SJSA1 (cell line): ENCODE results near the gene GON4L. TPM values are rescaled to one million over a fixed set of nuclear protein-coding genes. Genes with fewer than 3 reads are reported as not detected.
"Not testable (repeated sequence)": the region's sequence is repeated elsewhere in the genome, so short reads cannot be mapped to it uniquely, and the experiment has no call there.

ENCODE experiments used
- DNase-seq, 2 experiments: peaks; one replicate each; pipeline ENCODE4 v3.0.0-alpha.2; 2015 to 2020; ENCODE audit warnings: low spot score in 2 of 2, low read depth in 1 of 2
- H3K27ac ChIP-seq: fragments of 250-450 bp; sonication (Bioruptor Pico); 2 replicates; pipeline ENCODE4 v1.5.1; 2020; ENCODE audit warnings: mild to moderate bottlenecking, moderate library complexity
- H3K27me3 ChIP-seq: fragments of 250-450 bp; sonication (Bioruptor Pico); replicated peaks from 2 replicates; pipeline ENCODE4 v1.5.1; 2020; ENCODE audit warnings: mild to moderate bottlenecking, moderate library complexity
- H3K36me3 ChIP-seq: fragments of 250-450 bp; sonication (Bioruptor Pico); 2 replicates; pipeline ENCODE4 v1.5.1; 2020; ENCODE audit warnings: mild to moderate bottlenecking
- H3K4me1 ChIP-seq: fragments of 250-450 bp; sonication (Bioruptor Pico); replicated peaks from 2 replicates; pipeline ENCODE4 v1.6.1; 2021; ENCODE audit warnings: mild to moderate bottlenecking
- H3K4me3 ChIP-seq: fragments of 250-450 bp; sonication (Bioruptor Pico); 2 replicates; pipeline ENCODE4 v1.5.1; 2020; ENCODE audit warnings: mild to moderate bottlenecking
- H3K9me3 ChIP-seq: fragments of 250-450 bp; sonication (Bioruptor Pico); replicated peaks from 2 replicates; pipeline ENCODE4 v1.5.1; 2020; ENCODE audit warnings: mild to moderate bottlenecking
- total RNA-seq: library from RNA; depleted of rRNA; stranded (reverse); fragments of >200 nt; shearing (Covaris generic); gene quantifications from 2 replicates; pipeline ENCODE4 v1.2.3, GENCODE V29; 2014

The GON4L gene
- total RNA-seq, 1 experiment from 2014 or later: 22.7 TPM

DNA sequence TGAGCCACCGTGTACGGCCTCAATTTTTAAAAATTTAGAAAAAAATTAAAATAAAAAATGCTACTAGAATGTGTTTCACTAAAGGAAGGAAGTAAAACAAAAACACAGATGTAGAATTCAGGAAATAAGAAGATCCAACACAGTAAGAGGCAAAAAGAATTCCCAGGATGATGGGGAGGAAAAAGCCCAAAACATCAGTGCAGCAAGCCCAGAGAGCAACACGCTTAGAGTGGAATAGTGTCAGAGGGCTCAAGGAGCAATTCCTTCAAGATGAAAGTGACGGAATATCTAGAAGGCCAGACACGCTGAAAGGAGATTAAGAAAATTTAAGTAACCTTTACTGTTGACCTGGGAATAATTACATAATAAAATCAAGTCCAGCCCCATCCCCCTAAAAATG lies 87.8 kb downstream of the GON4L start:
- Histone ChIP-seq H3K36me3 (peaks cover 81% of the 10 kb centered on the region), H3K27ac (no peak overlapping the region), H3K9me3 (no peaks in the 10 kb centered on the region), H3K27me3 (no peaks in the 10 kb centered on the region), H3K4me1 (peaks cover 12% of the 10 kb centered on the region), H3K4me3 (no peak overlapping the region)
- no peak for DNase-seq

DNA sequence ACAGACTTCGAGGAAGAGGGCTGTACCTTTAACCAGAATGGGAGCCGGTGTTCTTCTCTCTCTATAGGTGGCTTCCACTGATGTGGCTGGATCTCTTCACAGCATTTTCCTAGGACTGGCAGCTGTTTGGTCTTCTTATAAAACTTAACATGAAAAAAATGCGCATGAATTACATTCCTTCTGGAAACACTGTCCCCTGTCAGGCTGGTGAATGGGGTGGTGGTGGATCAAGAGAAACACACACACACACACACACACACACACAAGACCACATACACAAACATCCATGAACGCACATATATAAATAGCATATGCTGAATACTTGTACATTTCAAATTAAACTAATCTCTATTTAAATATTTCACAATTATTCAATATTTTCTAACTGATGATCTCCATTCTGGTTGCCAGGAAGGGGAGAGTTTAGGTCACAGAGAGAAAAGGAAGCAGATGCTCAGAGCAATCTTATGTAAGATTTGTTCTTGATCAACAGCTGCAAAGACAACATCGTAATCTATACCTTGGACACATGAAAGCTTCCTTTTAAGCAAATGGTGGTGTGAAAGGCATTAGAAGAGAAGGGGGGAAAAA lies 89.5 kb downstream of the GON4L start:
- not testable (repeated sequence) for DNase-seq, H3K27ac ChIP-seq, H3K27me3 ChIP-seq, H3K4me3 ChIP-seq, H3K9me3 ChIP-seq
- H3K4me1 ChIP-seq: peaks cover 17% of the 10 kb centered on the region
- H3K36me3 ChIP-seq: peaks cover 78% of the 10 kb centered on the region

DNA sequence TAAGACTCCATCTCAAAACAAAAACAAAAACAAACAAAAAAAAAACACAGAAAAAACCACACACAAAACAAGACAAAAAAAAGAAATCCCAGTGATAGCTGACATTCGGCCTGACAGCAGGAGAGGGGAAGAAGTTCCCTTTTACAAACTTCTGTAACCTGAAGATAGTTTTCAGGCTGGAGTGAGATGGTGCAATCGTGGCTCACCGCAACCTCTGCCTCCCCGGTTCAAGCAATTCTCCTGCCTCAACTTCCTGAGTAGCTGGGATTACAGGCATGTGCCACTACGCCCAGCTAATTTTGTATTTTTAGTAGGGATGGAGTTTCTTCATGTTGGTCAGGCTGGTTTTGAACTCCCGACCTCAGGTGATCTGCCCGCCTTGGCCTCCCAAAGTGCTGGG lies 93.0 kb downstream of the GON4L start:
- H3K27me3 ChIP-seq, H3K4me3 ChIP-seq, H3K9me3 ChIP-seq, DNase-seq: not testable (repeated sequence)
- Histone ChIP-seq H3K27ac (peak overlapping the region; percentile 54), H3K4me1 (peaks cover 18% of the 10 kb centered on the region), H3K36me3 (peaks cover 77% of the 10 kb centered on the region)

DNA sequence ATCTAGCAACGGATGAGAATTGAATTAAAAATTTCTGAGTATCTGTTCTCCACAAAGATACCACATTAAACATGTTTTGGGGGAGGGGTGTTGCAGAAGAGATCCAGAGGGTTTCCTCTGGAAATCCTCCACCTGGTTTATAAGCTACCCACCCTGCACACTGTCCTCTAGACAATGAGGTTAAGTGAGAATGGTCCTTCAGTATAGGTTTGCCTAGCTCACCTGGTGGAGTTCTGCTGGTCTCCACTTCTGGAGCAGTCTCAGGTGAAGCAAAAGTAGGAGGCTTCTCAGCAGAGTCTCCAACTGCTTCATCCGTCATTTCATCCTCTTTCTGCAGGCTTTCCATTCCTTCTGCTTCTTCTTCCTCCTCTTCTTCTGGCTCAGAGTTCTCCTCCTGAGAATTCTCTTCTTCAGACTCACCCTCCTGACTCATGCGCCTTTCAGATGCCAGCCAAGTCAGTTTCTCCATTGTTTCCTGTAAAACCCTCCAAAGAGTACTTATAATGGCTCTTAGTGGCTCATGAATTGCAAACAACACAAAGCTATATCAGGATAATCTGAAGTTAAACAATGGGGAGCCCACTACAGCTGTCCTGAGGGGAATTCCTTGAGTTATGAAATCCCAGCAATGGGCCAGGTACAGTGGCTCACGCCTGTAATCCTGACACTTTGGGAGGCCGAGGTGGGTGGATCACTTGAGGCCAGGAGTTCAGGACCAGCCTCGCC lies 93.8 kb downstream of the GON4L start:
- not testable (repeated sequence) for H3K4me3 ChIP-seq, H3K9me3 ChIP-seq, H3K27me3 ChIP-seq
- peak; percentile 73 to 85 for DNase-seq
- Histone ChIP-seq H3K27ac (peak overlapping the region; percentile 54), H3K4me1 (peaks cover 18% of the 10 kb centered on the region), H3K36me3 (peaks cover 79% of the 10 kb centered on the region)

DNA sequence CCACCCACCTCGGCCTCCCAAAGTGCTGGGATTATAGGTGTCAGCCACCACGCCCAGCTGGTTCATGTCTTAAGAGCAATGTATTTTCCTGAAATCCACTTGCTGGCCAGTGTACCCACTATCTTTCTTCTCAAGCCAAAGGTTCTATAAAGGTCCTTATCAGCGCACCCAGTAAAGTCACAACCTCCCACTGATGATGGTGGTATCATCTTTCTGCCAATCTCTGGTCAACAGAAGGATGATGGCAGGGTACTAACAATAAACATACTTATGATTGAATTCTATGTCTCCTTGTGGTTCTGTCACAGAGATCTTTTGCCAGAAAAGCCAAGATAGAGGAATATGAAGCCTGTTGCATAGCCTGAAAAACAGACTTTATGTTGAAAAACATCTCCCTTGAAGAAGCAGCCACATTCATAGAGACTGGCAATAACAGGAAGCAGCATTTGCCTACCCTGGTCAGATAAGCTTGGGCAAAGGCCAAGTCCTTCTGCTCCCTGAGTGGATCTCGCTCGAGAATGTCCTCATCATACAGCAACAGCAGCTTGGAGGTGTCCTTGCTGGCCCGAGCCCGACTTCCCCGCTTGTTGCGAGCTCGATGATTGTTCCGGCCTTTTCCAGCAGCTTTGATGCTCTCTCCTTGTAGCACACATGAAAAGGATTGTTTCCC lies 95.1 kb downstream of the GON4L start:
- H3K27ac ChIP-seq: no peak overlapping the region

DNA sequence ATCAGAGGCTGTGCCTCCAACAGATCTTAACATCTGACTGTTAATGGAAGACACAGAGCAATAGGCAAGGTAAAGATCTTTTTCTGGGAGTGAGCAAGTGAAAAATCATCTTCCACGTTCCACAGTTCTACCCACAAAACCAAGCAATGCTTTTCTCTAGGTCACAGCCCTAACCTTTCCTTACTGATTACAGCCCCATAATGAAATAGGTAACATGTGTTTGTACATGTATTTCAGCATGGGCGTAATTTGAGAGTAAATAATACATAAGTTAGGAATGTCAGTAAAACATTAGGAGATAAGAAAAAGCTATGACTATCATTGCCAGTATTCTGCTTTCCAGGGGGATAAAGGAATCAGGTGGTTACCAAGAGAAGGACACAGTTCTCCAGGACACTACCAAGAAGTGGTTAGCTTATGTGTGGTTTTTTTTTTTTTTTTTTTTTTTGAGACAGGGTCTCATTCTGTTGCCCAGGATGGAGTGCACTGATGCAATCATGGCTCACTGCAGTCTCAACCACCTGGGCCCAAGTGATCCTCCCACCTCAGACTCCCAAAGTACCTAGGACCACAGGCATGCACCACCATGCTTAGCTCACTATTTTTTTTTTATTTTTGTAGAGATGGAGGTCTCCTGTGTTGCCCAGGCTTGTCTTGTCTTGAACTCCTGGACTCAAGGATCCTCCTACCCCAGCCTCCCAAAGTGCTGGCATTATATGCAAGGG lies 96.1 kb downstream of the GON4L start:
- Histone ChIP-seq H3K27me3 (no peaks in the 10 kb centered on the region), H3K4me3 (no peak overlapping the region), H3K36me3 (peaks cover 77% of the 10 kb centered on the region), H3K4me1 (peaks cover 18% of the 10 kb centered on the region), H3K9me3 (no peaks in the 10 kb centered on the region), H3K27ac (no peak overlapping the region)
- no peak for DNase-seq

More for the DNA sequence above, 95.1 kb downstream of the GON4L start:
- Histone ChIP-seq H3K36me3 (peaks cover 75% of the 10 kb centered on the region), H3K4me3 (no peak overlapping the region), H3K4me1 (peaks cover 18% of the 10 kb centered on the region), H3K9me3 (no peaks in the 10 kb centered on the region), H3K27me3 (no peaks in the 10 kb centered on the region)
- no peak for DNase-seq

DNA sequence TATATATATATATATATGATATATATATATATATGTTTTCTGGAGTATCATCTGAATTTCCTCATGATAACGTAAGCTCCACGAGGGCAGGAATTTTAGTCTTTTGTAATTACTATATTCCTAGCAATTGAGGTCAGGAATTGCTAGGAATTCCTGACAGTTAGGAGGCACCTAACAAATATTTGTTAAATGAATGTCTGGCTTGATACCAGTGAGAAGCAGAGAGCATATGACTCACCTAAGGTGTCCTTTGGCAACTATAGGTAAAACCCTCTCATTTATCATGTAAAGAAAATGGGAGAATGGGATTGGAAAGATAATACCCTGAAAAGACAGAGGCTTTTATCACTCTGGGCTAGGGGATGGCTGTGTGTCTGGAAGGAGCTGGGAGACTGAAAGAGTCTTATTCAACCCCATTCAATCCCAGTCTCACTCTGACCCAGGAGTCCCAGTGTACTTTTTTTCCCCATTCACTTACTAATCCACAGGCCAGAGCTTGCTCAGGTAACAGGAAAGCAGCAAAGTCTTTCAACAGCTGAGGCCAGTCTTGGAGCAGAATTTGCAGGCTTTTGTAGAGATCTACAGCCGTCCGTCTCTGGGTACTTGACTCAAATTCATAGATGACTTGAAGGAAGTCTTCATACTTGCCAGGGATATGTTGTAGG lies 96.9 kb downstream of the GON4L start:
- Histone ChIP-seq H3K4me3 (no peak overlapping the region), H3K27ac (no peak overlapping the region), H3K4me1 (peaks cover 18% of the 10 kb centered on the region), H3K9me3 (no peaks in the 10 kb centered on the region), H3K27me3 (no peaks in the 10 kb centered on the region), H3K36me3 (peaks cover 78% of the 10 kb centered on the region)
- no peak for DNase-seq

DNA sequence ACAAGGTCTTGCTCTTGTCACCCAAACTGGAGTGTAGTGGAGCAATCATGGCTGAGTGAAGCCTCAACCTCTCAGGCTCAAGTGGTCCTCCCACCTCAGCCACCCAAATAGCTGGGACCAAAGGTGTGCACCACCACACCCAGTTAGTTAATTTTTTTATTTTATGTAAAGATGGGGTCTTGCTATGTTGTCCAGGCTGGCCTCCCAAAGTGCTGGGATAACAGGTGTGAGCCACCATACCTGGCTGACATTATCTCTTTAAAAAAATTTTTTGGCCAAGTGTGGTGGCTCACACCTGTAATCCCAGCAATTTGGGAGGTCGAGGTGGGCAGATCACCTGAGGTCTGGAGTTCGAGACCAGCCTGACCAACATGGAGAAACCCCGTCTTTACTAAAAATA lies 98.0 kb downstream of the GON4L start:
- H3K4me3 ChIP-seq, DNase-seq, H3K9me3 ChIP-seq, H3K27ac ChIP-seq, H3K27me3 ChIP-seq: not testable (repeated sequence)
- H3K4me1 ChIP-seq: peaks cover 16% of the 10 kb centered on the region
- H3K36me3 ChIP-seq: peaks cover 74% of the 10 kb centered on the region

DNA sequence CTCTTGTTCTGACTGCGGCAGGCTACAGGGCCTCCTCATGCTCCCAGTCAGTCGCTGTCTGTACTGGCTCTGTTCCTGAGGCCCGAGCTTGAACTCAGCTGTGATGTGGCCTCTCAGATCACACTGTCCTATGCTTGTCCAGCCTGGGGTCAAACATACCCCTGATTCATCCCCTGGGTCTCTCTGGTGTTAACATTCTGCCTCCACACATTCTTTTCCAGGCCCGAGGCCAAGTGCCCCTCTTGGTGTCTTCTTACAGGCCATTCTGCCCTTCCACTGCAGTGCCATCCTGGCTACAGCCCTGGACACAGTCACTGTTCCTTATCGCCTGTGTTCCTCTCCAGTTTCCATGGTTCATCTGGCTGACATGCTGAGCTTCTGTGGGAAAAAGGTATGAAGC lies 108.9 kb downstream of the GON4L start:
- H3K27ac ChIP-seq, H3K27me3 ChIP-seq, DNase-seq, H3K9me3 ChIP-seq, H3K4me3 ChIP-seq, H3K4me1 ChIP-seq: not testable (repeated sequence)
- peaks cover 22% of the 10 kb centered on the region for H3K36me3 ChIP-seq

DNA sequence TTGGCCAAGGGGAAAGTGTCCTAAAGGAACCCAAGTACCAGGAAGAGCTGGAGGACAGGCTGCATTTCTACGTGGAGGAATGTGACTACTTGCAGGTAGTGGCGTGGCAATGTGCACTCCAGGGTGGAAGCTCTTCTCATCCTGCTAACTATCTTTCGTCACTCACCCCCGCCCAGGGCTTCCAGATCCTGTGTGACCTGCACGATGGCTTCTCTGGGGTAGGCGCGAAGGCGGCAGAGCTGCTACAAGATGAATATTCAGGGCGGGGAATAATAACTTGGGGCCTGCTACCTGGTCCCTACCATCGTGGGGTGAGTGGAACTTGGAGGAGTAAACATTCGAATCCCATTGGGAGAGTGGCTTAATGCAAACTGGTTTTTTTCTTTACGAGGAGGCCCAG lies 109.4 kb downstream of the GON4L start:
- H3K4me3 ChIP-seq, H3K27ac ChIP-seq, H3K4me1 ChIP-seq, H3K9me3 ChIP-seq, H3K27me3 ChIP-seq, DNase-seq: not testable (repeated sequence)
- peaks cover 18% of the 10 kb centered on the region for H3K36me3 ChIP-seq

DNA sequence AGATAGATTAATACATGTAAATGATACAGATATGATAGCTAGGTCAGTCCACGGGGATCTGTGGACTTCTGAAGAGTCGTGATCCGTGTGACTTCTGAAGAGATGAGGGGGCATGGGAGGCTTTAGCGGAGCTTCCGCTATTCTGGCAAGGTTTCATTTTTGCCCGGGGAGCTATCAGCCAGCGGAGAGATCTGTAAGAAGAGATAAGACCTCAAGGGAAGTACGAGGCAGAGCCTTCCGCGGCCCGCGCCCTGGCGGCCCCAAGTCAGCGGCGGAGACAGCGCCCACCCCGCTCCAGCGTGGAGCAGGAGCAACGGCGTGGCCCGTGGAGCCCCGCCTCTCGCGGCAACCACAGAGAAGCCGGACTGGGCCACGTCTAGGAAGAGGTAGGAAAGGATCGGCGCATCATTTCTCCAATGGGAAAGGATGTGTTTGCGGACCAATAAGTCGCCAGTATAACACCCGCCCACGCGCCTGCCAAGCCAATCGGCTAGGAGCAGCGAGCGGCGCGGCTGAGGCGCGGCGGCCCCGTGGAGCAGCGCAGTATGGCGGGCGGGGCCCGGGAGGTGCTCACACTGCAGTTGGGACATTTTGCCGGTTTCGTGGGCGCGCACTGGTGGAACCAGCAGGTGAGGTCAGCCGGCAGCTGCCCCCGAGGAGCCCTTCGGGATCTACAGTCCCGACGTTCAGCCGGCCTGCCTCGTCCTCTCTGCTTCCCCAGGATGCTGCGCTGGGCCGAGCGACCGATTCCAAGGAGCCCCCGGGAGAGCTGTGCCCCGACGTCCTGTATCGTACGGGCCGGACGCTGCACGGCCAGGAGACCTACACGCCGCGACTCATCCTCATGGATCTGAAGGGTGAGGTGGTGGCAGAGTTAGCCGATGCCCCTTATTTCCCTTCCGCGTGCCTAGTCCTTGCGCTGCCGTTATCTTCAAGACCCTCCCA lies 111.5 kb downstream of the GON4L start:
- H3K4me1 ChIP-seq, H3K27me3 ChIP-seq, H3K9me3 ChIP-seq, H3K27ac ChIP-seq: not testable (repeated sequence)
- Histone ChIP-seq H3K4me3 (peak overlapping the region; percentile 40), H3K36me3 (peaks cover 12% of the 10 kb centered on the region)
- peak; percentile 94 to 98 for DNase-seq

DNA sequence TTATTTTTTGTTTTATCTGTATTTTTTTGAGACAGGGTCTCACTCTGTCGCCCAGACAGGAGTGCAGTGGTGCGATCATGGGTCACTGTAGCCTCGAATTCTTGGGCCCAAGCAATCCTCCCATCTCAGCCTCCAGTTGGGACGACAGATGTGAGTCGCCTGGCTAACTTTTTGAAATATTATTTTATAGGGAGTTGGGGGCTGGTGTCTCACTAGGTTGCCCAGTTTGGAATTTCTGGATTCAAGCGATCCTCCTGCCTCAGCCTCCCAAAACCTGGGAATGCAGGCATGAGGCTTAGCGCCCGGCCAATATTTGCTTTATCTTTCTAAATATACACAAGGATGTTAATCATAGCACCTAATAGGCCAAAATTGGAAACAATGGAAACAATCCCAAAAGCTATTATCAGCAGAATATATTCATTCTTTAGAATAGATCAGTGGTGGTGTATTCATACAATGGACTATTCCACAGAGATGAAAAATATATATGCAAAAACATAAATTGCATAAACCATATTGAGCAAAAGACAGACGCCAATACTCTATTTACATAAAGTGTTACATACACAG lies 112.2 kb downstream of the GON4L start:
- DNase-seq: no peak
- Histone ChIP-seq H3K27me3 (no peaks in the 10 kb centered on the region), H3K9me3 (no peaks in the 10 kb centered on the region), H3K36me3 (peaks cover 12% of the 10 kb centered on the region), H3K27ac (no peak overlapping the region), H3K4me1 (no peaks in the 10 kb centered on the region), H3K4me3 (peak overlapping the region; percentile 40)
